Omental fat pad (tissue), 4 donors: Measurements from ENCODE around the gene ERBB4. TPM values are rescaled to one million over a fixed set of nuclear protein-coding genes. Genes with fewer than 3 reads are reported as not detected.
"Not testable (repeated sequence)": the region's sequence is repeated elsewhere in the genome, so short reads cannot be mapped to it uniquely, and the experiment has no call there.

ENCODE experiments used
- ATAC-seq: fragments of 150-250 bp; one replicate; pipeline ENCODE4 v1.9.1; 2016; ENCODE audit warnings: mild to moderate bottlenecking, moderate library complexity; ENCODE audit not compliant: low FRiP score
- DNase-seq: peaks from one replicate; pipeline ENCODE4 v3.0.0-alpha.2; 2019; ENCODE audit warnings: low spot score
- CTCF ChIP-seq, 3 donors: fragments of 450-650 bp; IDR thresholded peaks; one replicate each; pipeline ENCODE4 v1.5.1; 2016 to 2017; ENCODE audit warnings: antibody characterized with exemption in 3 of 3, mild to moderate bottlenecking in 3 of 3, moderate library complexity in 2 of 3
- total RNA-seq, 4 donors: library from RNA; depleted of rRNA; stranded (reverse); fragments of >200 nt; gene quantifications; one replicate each; pipeline ENCODE4 v1.1.0, GENCODE V29; 2016

The ERBB4 gene
- total RNA-seq, 4 donors from 2014 or later = 0.16 to 7.7 (median 2.1) TPM

- DNase-seq (no peak), ATAC-seq (no peak)
- TF ChIP-seq CTCF (IDR thresholded peaks at IDR 0.05) = no peak
These were observed 917.6 kb downstream of the ERBB4 start for GRCh38 chr2:211620986-211621385.

- TF ChIP-seq CTCF (IDR thresholded peaks at IDR 0.05) = no peak
- DNase-seq (no peak), ATAC-seq (no peak)
These were observed 920.8 kb downstream of the ERBB4 start for GRCh38 chr2:211617803-211618202.

- no peak for ATAC-seq
- no peak for TF ChIP-seq CTCF (IDR thresholded peaks at IDR 0.05)
- no peak for DNase-seq
These were observed 927.0 kb downstream of the ERBB4 start for GRCh38 chr2:211611621-211612020.

GRCh38 chr2:211611061-211611518, 927.5 kb downstream of the ERBB4 start:
- TF ChIP-seq CTCF (IDR thresholded peaks at IDR 0.05) = no peak
- ATAC-seq (no peak), DNase-seq (no peak)

- ATAC-seq (no peak), DNase-seq (no peak)
- no peak for TF ChIP-seq CTCF (IDR thresholded peaks at IDR 0.05)
These were observed 929.5 kb downstream of the ERBB4 start for GRCh38 chr2:211609127-211609526.

GRCh38 chr2:211599146-211599545, 939.5 kb downstream of the ERBB4 start:
- no peak for TF ChIP-seq CTCF (IDR thresholded peaks at IDR 0.05)
- ATAC-seq (no peak), DNase-seq (no peak)

GRCh38 chr2:211598238-211598637, 940.4 kb downstream of the ERBB4 start:
- ATAC-seq (no peak), DNase-seq (no peak)
- TF ChIP-seq CTCF (IDR thresholded peaks at IDR 0.05) = no peak

GRCh38 chr2:211592006-211592405, 946.6 kb downstream of the ERBB4 start:
- not testable (repeated sequence) for DNase-seq, ATAC-seq
